CD14-positive monocyte (primary cell): Measurements from ENCODE around the gene MT1B. TPM values are rescaled to one million over a fixed set of nuclear protein-coding genes. Genes with fewer than 3 reads are reported as not detected.

Experiments used
- DNase-seq, 3 donors: peaks; one replicate each; pipeline ENCODE4 v3.0.0-alpha.2; 2011 to 2022
- H2AFZ ChIP-seq: 2 replicates; pipeline ENCODE4 v1.6.0; 2012; ENCODE audit warnings: mild to moderate bottlenecking, low read depth, low read length, inconsistent platforms; ENCODE audit not compliant: insufficient read depth, poor library complexity, severe bottlenecking
- H3K27ac ChIP-seq, 2 donors: 1 replicate in 1 of 2; 2 replicates in 1 of 2; pipeline ENCODE4 v1.5.1; 2012 to 2013; ENCODE audit warnings: low read length in 2 of 2, control low read depth in 1 of 2, inconsistent platforms in 1 of 2, low read depth in 1 of 2, mild to moderate bottlenecking in 1 of 2
- H3K27me3 ChIP-seq, 2 donors: one replicate each; pipeline versions ENCODE4 v1.6.0 to v1.6.1; 2011 to 2013; ENCODE audit warnings: low read length in 2 of 2; ENCODE audit not compliant: control insufficient read depth in 2 of 2, insufficient read depth in 2 of 2
- H3K36me3 ChIP-seq, 2 donors: replicated peaks in 1 of 2; 1 replicate in 1 of 2; 2 replicates in 1 of 2; pipeline versions ENCODE4 v1.5.1 to v1.6.1; 2012 to 2013; ENCODE audit warnings: low read length in 2 of 2, control low read depth in 1 of 2, inconsistent platforms in 1 of 2, mild to moderate bottlenecking in 1 of 2; ENCODE audit not compliant: insufficient read depth in 2 of 2, control insufficient read depth in 1 of 2
- H3K4me1 ChIP-seq, 2 donors: 1 replicate in 1 of 2; 2 replicates in 1 of 2; pipeline versions ENCODE4 v1.5.1 to v1.6.1; 2012 to 2013; ENCODE audit warnings: low read length in 2 of 2, control low read depth in 1 of 2, inconsistent platforms in 1 of 2, mild to moderate bottlenecking in 1 of 2, moderate library complexity in 1 of 2; ENCODE audit not compliant: insufficient read depth in 2 of 2, control insufficient read depth in 1 of 2
- H3K4me2 ChIP-seq: replicated peaks from 2 replicates; pipeline ENCODE3; 2012; ENCODE audit warnings: low read length, moderate library complexity, mild to moderate bottlenecking; ENCODE audit not compliant: poor library complexity, severe bottlenecking; ENCODE audit errors: extremely low read depth
- H3K4me3 ChIP-seq, 3 experiments: fragments of 200-600 bp in 1 of 3; sonication (generic) in 1 of 3; replicated peaks in 1 of 3; 1 replicate in 2 of 3; 2 replicates in 1 of 3; pipeline ENCODE4 v1.5.1; 2011 to 2013; ENCODE audit warnings: low read length in 3 of 3, mild to moderate bottlenecking in 3 of 3, control low read depth in 2 of 3, low read depth in 2 of 3, inconsistent platforms in 1 of 3, moderate library complexity in 1 of 3
- H3K79me2 ChIP-seq: 2 replicates; pipeline ENCODE4 v1.6.0; 2012; ENCODE audit warnings: mild to moderate bottlenecking, control low read depth, inconsistent platforms, low read length, moderate library complexity; ENCODE audit not compliant: insufficient read depth
- H3K9ac ChIP-seq: 2 replicates; pipeline ENCODE4 v1.6.0; 2017; ENCODE audit warnings: low read length, mild to moderate bottlenecking; ENCODE audit not compliant: insufficient read depth, poor library complexity, severe bottlenecking
- H3K9me3 ChIP-seq, 2 donors: replicated peaks in 1 of 2; 1 replicate in 1 of 2; 2 replicates in 1 of 2; pipeline versions ENCODE4 v1.5.1 to v1.6.1; 2012 to 2013; ENCODE audit warnings: low read length in 2 of 2, control low read depth in 1 of 2; ENCODE audit not compliant: control insufficient read depth in 1 of 2, insufficient read depth in 1 of 2
- H4K20me1 ChIP-seq: 2 replicates; pipeline ENCODE4 v1.6.0; 2012; ENCODE audit warnings: mild to moderate bottlenecking, low read length, control low read depth, moderate library complexity; ENCODE audit not compliant: insufficient read depth
- H3K27ac Mint-ChIP-seq, 7 donors: one replicate each; pipeline ENCODE4 v1.8.0; 2020; ENCODE audit warnings: mild to moderate bottlenecking in 7 of 7, mixed read lengths in 7 of 7, moderate library complexity in 6 of 7, inconsistent platforms in 2 of 7
- H3K27me3 Mint-ChIP-seq, 3 donors: one replicate each; pipeline ENCODE4 v1.8.0; 2021 to 2022; ENCODE audit warnings: low read depth in 3 of 3, mild to moderate bottlenecking in 3 of 3, mixed read lengths in 3 of 3, moderate library complexity in 3 of 3, inconsistent platforms in 1 of 3
- H3K36me3 Mint-ChIP-seq, 2 donors: one replicate each; pipeline ENCODE4 v1.8.0; 2020; ENCODE audit warnings: mixed read lengths in 2 of 2, inconsistent platforms in 1 of 2, mild to moderate bottlenecking in 1 of 2
- H3K4me1 Mint-ChIP-seq: one replicate; pipeline ENCODE4 v1.8.0; 2020; ENCODE audit warnings: mild to moderate bottlenecking, mixed read lengths
- H3K4me3 Mint-ChIP-seq, 2 donors: one replicate each; pipeline ENCODE4 v1.8.0; 2020; ENCODE audit warnings: mild to moderate bottlenecking in 2 of 2, mixed read lengths in 2 of 2, moderate library complexity in 1 of 2
- H3K9me3 Mint-ChIP-seq, 7 donors: one replicate each; pipeline ENCODE4 v1.8.0; 2020 to 2022; ENCODE audit warnings: mixed read lengths in 7 of 7, mild to moderate bottlenecking in 6 of 7, moderate library complexity in 6 of 7, inconsistent platforms in 2 of 7
- WGBS: methylation state at CpG from one replicate; pipeline ENCODE4 v1.1.5; 2013; ENCODE audit warnings: missing lambda C conversion rate; ENCODE audit not compliant: insufficient coverage; 5-methylcytosine and 5-hydroxymethylcytosine counted together
- intact Hi-C, 2 donors: fragments of 100-400 bp; cut with micrococcal nuclease; formaldehyde crosslinking; loops; one replicate each; pipeline versions ENCODE4 v1.15.0 to v1.15.1; 2023
- polyA plus RNA-seq, 3 donors: library from polyadenylated mRNA; depleted of rRNA in 1 of 3; unstranded in 2 of 3; stranded (reverse) in 1 of 3; fragments of 300-500 nt in 2 of 3; fragments of >200 nt in 1 of 3; fragmentation: Illumina TruSeq in 2 of 3; gene quantifications; 1 replicate in 2 of 3; 2 replicates in 1 of 3; pipeline ENCODE4 v1.2.3, GENCODE V29; 2012 to 2021
- TF ChIP-seq, protein P1 (sequence below): fragments of 200-600 bp; IDR thresholded peaks from one replicate; pipeline ENCODE4 v1.8.0; 2022; ENCODE audit warnings: antibody characterized with exemption, mild to moderate bottlenecking

Gene MT1B
- polyA plus RNA-seq, 3 donors, result not detected

DNA sequence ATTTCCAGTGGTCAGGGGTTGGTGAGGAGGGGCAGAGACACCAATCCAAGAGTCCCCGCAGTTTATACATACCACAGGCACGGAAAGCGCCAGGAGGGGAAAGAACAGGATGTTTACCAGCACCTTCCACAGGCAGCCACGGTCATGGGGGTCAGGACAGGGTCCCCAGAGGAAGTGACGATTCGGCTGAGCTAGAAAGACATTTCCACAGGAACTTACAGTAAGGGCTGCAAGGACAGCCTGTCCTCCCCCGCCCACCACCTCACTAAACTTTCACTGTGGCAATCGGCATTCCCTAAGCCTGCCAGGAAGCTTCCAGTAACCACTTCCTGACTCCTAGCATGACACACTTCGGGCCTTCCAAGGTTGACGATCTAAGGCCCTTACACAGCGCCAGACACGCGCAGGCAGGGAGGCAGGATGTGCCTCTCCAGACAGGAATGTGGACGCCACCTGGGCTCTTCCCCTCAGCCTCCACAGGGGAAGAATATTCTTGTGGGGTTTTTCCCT, 44.5 kb upstream of the MT1B start:
- Mint-ChIP-seq H3K4me3 (no peak overlapping the region), H3K27ac (peak overlapping the region in 4 of 7 donors; percentile 56 to 91 (median 88)), H3K27me3 (peaks cover 2 to 4% (median 2%) of the 10 kb centered on the region in 3 donors), H3K9me3 (peaks cover 0 to 3% (median 0%) of the 10 kb centered on the region in 7 donors), H3K4me1 (peaks cover 43% of the 10 kb centered on the region), H3K36me3 (no peaks in the 10 kb centered on the region)
- Histone ChIP-seq H3K27ac (peak overlapping the region; percentile 65 to 93), H3K4me2 (no peak overlapping the region), H3K9ac (no peak overlapping the region), H3K36me3 (no peaks in the 10 kb centered on the region), H3K79me2 (no peaks in the 10 kb centered on the region), H3K4me1 (peaks cover 34 to 41% of the 10 kb centered on the region in 2 donors), H3K9me3 (no peaks in the 10 kb centered on the region), H4K20me1 (no peaks in the 10 kb centered on the region), H3K4me3 (no peak overlapping the region), H3K27me3 (no peaks in the 10 kb centered on the region), H2AFZ (peak overlapping the region; percentile 79)
- DNase-seq, result no peak
- intact Hi-C loops, result loop anchor here (10.0 kb wide), 3 partner anchors 98 to 578 kb away; partner anchors contain the start of genes NUDT21 (in 1 of the 2), OGFOD1 (in 1 of the 2), PSME3IP1 (in 1 of the 2) and RSPRY1 (in 1 of the 2)
- 36% methylated on average over 5 of the region's 14 CpGs for WGBS
- TF ChIP-seq, protein P1, sequence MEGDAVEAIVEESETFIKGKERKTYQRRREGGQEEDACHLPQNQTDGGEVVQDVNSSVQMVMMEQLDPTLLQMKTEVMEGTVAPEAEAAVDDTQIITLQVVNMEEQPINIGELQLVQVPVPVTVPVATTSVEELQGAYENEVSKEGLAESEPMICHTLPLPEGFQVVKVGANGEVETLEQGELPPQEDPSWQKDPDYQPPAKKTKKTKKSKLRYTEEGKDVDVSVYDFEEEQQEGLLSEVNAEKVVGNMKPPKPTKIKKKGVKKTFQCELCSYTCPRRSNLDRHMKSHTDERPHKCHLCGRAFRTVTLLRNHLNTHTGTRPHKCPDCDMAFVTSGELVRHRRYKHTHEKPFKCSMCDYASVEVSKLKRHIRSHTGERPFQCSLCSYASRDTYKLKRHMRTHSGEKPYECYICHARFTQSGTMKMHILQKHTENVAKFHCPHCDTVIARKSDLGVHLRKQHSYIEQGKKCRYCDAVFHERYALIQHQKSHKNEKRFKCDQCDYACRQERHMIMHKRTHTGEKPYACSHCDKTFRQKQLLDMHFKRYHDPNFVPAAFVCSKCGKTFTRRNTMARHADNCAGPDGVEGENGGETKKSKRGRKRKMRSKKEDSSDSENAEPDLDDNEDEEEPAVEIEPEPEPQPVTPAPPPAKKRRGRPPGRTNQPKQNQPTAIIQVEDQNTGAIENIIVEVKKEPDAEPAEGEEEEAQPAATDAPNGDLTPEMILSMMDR, result no peak

DNA sequence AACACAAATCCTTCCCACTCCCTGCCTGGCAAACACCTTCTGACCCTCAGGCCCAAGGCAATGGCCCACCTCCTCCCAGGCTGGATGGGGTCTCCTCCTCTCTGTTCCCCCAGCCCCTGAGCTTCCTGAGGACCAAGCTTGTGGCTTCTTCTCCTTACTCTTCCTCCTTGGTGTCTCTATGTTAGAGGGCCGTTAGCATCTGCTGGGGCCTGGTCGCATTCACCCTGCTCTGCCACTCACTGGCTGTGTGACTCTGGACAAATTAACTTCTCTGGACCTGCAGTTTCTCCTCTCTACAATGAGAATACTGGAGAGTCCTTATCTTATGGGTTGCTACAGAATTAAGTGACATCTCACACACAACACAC, 44.0 kb upstream of the MT1B start:
- Histone ChIP-seq H3K9me3 (no peaks in the 10 kb centered on the region), H3K27me3 (no peaks in the 10 kb centered on the region), H3K36me3 (no peaks in the 10 kb centered on the region), H3K4me2 (peak overlapping the region; percentile 87), H3K4me1 (peaks cover 34 to 41% of the 10 kb centered on the region in 2 donors), H3K79me2 (no peaks in the 10 kb centered on the region), H2AFZ (peak overlapping the region; percentile 79), H3K27ac (peak overlapping the region; percentile 65 to 93), H4K20me1 (no peaks in the 10 kb centered on the region), H3K9ac (peak overlapping the region; percentile 65), H3K4me3 (peak overlapping the region in 2 of 3 experiments; percentile 46 to 97)
- Mint-ChIP-seq H3K4me1 (peaks cover 43% of the 10 kb centered on the region), H3K36me3 (no peaks in the 10 kb centered on the region), H3K9me3 (peaks cover 0 to 3% (median 0%) of the 10 kb centered on the region in 7 donors), H3K4me3 (peak overlapping the region; percentile 75 to 79), H3K27me3 (peaks cover 2 to 3% (median 2%) of the 10 kb centered on the region in 3 donors), H3K27ac (peak overlapping the region; percentile 82 to 91 (median 88))
- DNase-seq, result no peak
- intact Hi-C loops, result loop anchor here (10.0 kb wide), 3 partner anchors 97 to 577 kb away; partner anchors contain the start of genes NUDT21 (in 1 of the 2), OGFOD1 (in 1 of the 2), PSME3IP1 (in 1 of the 2) and RSPRY1 (in 1 of the 2)
- TF ChIP-seq, protein P1, result no peak
- WGBS, result no CpG with 5 or more reads among the region's 2 CpGs
